Activated CD8-positive, alpha-beta memory T cell treated with anti-CD3 and anti-CD28 coated beads, Interleukin-2, amount 50 U/mL, for 1 hour (primary cell): ENCODE results near the gene BMS1.
"Not testable (repeated sequence)": the region's sequence is repeated elsewhere in the genome, so short reads cannot be mapped to it uniquely, and the experiment has no call there.

Experiments used
- DNase-seq: peaks from one replicate; pipeline ENCODE4 v3.0.0-alpha.2; 2020; ENCODE audit errors: extremely low read depth

BMS1 gene

DNA sequence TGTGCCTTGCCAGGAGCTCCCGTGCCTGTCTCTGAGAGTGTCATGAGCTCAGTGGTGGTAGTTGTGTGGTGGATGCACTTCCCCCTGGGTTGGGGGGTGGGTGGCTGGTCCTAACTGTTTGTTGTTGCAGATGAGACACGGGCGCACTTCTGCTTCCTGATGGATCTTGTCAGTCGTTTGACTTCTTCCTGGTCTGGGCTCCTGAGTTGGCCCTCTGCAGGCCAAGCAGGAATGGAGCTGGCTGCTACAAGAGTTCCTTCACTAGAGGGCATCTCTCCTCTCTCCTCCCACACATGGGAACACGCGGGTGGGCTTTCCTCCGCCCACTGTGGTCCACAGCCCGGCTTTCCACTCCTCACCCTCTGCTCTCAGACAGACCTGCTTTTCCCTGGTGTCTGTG is 82.0 kb downstream of the BMS1 start:
- no peak for DNase-seq

DNA sequence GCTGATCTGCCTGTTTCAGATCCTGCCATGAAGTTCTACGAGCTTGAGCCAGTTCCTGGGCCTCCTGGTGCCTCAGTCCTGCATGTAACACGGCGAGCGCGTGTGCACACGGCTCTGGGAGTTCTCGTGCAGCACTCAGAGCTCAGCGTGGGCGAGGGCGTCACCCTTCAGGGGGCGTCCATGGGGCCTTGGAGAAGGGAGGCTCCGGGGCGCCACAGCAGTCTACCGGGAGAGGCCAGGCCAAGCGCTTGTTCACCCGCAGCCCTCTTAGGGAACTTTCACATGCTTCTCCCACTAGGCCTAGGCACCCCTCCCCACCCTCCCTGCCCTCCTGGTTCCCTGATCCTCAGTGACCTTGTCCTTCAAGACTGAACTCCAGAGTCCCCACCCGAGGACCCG is 83.1 kb downstream of the BMS1 start:
- DNase-seq = no peak

DNA sequence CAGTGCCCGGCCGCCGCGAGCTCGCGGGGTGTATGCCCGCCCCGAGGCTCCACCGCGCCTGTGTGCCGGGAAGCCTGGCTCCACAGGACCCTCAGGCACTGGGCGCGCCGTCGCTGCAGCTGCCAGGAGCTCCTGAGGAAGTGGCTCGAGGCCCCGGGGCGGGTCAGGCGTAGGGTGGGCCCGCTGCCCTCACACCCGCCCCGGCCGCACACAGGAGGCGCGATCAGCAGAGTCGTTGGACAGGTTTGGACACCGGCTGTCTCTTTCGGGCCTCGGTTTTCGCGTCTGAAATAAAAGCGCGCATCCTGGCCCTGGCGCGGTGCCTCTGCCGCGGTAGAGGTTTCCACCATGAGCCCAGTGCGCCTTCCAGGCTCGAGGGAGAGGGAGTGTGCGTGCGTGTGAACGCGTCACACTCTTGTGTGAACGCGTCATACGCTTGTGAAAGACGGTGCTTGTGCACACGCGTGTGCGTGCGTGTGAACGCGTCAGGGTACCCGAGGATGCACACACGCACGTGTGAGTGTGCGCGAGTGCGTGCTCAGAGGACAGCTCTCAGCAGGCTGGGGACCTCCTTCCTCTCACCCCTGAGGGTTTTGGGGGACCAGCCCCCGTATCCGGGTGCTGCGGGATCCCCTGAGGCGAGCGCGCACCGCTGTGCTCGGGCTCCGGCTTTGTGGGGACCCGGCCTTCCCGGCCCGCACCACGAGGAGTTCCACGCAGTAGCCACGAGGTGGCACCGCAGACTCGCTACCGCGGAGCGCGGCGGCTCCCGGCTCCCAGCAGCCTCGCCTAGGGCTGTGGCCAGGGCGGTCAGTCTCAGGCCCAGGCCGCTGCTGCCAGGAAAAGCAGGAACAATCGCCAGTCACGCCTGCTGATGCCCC is 83.8 kb downstream of the BMS1 start:
- no peak for DNase-seq

DNA sequence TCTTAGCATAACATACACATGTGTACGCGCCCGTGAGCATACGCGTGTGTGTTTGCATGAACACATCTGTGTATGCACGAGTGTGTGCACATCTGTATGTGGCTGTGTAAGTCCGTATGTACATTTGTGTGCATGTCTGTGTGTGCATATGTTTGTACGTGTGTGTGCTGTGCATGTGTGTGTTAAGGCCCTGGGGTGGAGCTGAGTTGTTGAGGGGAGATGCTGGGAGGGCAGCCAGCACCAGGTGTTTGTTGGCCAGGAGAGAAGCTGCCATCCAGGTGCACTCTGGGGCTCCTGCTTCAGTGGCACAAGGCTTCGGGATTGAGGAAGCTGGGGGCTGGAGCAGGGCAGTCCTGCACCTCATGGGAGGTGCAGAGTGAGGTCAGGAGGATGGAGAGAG is 85.0 kb downstream of the BMS1 start:
- no peak for DNase-seq

DNA sequence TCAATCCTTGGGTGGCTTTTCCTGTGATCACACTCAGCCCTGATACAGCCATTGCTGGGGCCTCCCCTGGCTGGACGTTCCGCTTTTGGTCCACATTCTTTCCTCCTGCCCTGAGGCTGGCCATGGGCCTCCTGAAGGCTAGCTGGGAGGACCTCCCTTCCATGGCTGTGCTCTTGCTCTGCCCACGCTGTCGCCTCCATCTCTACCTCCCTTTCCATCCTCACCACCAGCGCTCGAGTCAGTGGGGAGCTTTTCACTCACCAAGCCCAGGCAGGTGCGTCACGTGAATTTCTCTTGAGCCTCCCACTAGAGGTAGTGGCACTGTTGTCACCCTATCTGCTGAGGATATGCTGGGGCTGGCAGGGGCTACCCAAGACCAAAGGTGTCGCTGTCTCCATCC is 85.9 kb downstream of the BMS1 start:
- no peak for DNase-seq

DNA sequence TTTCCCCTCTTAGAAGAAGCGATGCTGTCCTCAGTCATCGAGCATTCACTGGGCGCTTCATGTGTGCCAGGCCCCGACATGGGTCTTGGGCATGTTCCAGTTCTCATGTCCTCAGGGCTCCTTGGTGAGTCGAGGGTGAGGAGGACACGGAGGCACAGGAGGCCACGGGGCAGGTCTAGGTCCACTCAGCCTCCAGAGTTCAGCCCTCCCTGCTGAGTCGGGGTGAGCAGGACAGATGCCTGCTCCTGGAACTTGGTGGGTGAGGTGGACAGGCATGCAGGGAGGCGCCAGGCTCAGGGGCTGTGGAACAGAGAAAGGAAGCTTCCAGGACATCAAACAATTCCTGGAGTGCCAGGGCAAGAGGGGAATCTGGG is 87.4 kb downstream of the BMS1 start:
- DNase-seq = no peak

DNA sequence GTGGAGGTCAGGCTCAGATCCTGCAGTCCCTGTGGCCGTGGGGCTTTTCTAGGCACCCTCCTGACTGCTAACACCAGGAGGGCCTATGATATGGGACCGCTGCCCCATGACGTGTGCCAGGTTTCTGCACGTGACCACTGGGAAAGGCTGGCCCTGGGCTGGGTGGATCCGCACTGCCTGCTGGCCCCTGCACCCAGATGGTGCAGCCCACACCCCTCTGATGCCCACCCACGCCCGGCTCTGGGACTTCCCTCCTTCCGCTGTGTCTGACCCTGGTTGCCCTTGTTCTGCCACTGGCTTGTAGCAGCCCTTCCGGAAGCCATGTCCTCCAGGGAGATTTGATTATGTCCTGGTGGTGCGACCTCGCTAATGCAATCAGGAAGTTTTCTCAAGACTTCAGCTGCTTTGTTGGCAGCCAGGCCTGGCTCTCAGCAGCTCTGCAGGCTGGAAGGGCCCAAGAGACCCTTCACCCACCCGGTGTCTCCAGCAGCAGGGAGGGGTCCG is 88.6 kb downstream of the BMS1 start:
- not testable (repeated sequence) for DNase-seq

DNA sequence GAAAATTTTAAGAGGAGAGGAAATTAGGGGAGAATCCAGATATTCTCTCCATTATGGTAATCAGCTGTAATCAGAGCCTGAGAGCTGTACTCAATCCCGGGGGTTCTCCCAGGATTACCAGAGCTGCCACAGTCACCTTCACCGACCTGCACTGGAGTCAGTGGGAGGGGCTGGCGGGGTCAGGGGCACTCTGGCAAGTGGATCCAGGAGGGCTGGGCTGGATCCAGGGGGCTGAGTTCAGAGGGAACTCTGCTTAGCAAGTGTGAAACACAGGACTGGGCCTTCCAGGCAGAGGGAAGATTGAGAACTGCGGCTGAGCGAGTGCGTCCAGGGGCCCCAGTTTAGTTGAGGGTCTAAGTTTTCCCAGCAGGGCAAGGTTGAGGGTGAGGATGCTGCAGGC is 89.2 kb downstream of the BMS1 start:
- no peak for DNase-seq

DNA sequence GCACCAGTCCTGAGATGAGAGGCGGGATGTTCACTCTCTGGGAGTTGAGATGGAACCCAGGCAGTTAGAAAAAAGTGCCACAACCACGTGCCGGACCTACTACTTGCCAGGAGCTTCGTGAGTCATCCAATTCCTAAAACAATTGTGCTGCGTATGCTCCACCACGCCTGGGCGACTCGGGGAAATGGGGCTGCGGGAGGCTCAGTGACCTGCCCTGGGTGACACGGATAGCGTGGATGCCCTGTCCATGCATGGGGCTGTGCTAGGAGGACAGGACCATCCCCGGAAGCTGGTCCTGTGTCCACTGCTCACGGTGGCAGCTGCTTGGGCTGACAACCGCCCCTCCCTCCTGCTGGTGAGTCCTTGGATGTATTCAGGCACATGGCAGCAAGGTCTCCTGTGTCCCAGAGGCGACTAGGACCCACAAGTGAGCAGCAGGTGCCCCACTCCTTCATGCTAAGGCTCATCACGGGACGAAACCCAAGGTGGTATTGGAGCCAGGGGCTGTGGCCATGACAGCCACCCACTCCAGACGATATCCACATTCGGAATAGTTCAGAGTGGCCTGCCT is 90.4 kb downstream of the BMS1 start:
- no peak for DNase-seq

DNA sequence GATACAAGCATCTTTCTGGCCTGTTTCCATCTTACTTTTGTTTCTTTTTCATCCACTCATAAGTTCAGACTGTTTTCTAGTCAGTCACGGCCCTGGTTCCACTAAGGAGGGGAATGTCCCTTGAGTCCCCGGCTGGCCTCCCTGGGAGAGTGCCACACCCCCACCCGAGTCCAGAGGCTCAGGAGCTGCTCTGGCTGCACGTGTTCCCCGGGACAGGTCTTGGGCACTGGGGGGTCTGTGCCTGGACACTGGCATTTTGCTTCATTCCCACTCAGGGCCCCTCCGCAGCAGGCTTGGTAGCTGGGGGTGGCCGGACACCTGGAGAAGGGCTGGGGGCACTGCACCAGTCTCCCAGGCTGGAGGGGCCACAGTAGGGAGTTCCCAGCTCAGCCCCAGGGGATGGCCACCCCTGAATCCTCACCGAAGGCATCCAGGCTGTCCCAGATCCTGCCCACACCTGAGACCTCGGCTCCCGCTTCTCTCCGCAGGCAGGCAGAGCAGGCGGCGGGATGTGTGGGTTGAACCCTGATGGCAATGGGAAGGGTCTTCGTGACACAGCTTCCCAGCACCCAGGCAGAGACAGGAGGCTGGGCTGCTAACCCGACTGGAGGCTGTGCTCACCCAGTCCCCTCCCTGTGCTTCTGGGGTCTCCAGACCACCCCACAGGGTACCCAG is 92.3 kb downstream of the BMS1 start:
- no peak for DNase-seq

DNA sequence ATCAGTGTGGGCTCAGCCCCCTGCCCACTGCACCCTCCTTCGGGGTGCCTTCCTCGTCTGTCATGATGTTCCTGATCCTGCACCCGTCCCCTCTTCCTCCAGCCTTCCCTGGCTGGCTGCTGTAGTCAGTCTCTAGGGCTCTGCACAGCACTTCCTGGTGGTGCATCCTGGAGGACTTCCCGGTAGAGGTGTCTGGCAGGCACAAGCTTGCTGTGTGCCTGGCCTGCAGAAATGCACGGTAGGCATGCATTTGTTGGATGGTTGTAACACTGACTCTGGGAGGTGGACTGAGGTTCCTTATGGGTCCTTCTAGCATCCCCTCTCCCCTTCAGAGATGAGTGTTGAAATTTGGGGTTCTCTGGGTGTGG is 92.8 kb downstream of the BMS1 start:
- no peak for DNase-seq

DNA sequence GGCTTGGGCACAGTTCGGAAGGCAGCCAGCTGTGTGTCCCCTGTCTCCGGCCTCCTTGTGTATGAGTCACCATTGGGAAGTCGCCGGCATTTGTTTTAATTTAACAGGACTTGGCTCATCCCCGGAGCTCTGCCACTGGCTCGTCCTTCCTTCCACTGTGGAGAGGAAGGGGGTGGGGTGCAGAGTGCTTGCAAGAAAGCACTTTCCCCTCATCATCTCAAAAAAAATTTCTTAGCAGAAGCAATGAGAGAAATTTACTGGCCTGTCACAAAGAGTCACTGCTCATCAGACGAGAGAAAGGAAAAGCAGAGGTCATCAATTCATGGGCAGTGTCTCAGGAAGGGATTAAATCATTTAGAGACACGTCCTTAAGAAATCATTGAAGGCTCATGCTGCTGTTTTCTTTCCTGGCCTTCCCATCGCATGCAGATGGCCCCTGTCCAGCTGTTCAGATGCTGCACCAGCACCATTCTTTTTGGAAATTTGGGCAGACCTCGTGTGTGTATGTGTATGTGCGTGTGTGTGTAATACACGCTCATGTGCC is 93.3 kb downstream of the BMS1 start:
- DNase-seq = no peak

DNA sequence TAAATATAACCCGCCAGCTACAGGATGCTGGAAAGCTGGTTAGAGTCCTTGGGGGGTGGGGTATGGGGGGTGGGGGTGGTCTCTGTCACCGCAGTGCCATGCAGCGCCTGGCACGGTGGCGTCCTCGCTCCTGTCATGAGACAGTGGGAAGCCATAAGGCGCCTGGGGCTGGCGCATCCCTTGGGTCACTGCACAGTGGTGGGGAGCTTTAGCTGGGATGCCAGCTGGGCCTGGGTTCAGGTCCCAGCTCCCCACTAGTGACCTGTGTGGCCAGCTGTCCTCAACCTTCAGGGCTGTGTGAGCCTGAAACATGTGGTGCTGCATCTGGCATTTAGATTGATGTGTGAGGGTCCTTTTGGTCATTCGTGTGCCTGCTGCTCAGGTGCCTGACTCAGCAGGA is 93.9 kb downstream of the BMS1 start:
- no peak for DNase-seq

DNA sequence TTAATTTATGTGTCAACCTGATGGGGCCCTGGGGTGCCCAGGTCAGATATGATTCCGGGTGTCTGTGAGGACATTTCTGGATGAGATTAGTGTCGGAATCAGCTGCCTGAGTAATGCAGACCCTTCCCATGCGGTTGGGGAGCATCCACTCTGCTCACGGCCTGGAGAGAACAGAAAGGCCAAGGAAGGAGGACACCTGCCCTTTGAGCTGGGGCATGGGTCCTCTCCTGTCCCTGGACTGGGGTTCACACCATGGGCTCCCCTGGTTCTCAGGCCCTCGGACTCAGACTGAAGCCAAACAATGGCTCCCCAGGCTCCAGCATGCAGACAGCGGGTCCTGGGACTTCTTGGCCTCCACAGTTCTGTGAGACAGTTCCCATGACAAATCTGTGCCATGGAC is 94.3 kb downstream of the BMS1 start:
- DNase-seq = no peak

DNA sequence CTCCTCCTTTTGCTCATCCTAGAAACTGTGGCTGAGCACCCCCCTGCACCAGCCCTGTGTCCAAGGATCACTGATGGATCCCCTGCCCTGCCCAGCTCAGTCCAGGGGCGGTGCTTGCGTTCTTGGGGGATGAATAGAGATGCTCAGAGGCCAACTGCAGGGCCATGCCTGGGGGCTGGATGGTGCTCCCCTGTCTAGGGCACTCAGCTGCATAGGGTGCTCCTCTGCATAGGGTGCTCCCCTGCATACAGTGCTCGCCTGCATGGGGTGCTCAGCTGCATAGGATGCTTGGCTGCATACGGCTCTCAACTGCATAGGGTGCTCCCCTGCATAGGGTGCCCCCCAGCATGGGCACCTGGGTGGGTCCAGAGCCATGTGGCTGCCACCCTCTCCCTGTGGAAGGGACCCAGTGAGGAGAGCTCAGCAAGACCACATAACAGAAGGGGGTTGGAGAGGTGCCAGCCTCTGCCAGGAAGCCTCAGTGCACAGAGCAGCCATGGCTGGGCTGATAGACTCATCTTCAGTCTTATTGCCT is 95.0 kb downstream of the BMS1 start:
- DNase-seq = no peak

DNA sequence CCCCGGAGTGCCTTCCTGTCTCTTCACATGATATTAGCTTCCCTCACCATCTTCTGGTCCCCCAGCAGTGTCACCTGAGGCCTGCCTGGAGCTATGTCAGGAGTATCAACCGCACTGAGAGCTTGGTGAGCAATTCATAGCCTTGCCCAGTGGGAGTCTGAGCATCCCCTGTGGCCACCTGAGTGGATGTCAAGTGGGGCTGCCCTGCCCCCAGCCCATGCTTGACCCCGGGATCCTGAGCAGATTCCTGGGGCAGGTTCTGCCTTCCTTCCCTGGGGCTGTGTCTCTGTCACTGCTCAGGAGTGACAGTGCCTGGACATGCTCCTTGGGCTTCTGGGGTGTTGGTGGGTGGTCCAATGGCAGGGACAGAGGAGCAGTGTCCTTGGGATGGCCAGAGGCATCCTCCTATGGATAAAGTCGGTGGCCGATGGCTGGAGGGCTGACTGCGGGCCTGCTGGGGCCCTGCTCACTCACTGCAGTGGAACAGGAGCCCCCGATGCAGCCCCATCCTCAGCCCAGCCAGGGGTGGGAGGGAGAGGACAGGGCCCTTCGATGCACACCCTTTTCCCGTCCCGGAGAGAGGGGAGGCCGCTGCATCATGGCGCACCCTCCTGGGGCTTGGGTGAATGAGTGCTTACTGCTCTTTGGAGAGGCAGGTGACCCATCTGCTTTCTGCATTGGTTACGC is 95.7 kb downstream of the BMS1 start:
- no peak for DNase-seq

DNA sequence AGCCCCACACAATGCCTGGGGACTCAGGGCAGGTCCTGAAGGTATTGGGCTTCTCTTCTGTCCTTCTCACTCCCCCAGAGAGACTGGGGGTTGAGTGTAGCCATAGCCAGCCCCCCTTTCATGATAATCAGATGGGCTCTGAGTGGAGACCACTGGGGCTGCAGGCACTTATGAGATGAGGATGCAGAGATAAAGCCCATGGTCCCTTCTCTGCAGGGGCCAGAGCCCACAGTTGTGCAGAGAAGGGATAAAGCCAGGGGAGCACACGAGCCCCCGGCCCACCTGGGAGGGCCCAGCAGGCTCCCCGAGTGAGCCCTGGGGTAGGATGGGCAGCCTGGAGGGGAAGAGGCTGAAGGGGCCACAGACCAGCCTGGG is 96.2 kb downstream of the BMS1 start:
- DNase-seq = no peak

DNA sequence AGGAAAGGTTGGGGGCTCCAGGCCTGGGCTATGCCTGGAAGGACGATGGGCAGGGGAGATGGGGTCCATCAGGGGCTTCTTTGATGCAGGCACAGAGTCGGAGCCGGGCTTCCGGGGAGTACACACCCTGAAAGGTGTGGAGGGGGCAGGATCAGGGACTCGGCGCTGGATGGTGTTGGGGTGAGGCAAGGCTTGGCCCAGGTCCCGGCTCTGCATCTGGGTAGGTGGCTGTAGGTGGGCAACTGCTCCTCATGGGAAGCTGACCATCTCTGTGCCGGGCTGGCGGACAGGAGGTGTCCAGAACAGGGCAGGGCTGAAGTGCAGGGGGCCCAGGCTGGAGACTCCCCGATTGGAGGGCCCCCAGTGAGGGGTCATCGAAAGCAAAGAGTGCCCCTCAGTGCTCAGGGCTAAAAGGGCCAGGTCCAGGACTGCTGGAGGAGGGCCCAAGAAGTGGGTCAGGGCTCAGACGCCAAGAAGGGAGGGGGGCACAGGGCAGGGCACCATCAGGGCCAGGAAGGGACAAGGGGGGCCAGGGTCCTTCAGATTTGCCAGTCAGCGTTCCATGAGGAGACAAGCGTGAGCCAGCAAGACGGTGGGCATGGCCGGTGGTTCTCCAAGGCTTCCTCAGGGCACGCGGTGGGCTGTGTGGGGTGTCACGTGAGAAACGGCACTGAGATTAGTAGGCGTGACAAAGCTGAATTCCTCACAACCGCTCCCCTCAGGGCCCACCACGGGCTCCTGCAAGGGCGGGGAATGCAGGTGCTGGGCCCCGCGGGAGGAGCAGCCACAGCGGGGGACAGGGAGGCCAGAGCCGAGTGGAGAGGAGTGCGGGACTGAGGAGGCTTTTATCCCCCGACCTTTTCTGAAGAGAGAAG is 97.0 kb downstream of the BMS1 start:
- DNase-seq = no peak

DNA sequence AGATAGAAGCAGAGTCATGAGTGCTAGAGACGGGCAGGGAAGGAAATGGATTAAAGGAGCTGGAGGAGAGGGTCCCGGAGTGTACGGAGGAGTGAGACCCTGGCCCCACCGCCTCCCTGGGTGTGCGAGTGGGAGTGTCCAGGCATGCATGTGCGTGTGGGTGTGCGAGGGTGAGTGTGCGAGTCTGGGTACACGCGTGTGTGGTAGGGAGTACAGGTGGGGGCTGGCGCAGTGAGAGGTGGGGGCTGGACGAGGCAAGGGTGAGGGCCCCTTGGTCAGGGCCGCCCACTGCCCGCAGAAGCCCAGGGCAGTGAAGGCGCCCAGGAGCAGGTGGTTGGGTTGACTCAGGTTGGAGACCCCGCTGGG is 97.6 kb downstream of the BMS1 start:
- DNase-seq = no peak

DNA sequence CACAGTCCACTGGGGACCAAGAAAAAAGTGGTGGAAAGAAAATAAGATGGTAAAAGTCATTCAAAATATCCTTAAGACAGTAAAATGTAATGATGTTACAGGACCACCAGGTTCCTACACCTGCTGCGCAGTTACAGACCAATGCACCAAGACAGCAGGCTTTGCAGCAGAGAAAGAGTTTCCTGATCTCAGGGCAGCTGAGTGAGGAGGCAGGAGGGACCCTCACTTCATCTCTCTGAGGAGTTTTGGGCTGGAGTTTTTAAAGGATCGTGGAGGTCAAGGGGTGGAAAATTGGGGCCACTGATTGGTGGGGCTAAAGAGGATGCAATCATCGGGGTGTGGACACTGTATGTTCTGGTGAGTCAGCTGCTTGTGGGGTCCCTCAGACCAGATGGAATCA is 100.0 kb downstream of the BMS1 start:
- no peak for DNase-seq
